Subcutaneous abdominal adipose tissue (tissue), 5 donors: Measurements from ENCODE around the gene OTOF.

ENCODE experiments used
- H3K27ac ChIP-seq: one replicate; pipeline ENCODE4 v1.7.0; 2013; ENCODE audit warnings: low read depth, mild to moderate bottlenecking, inconsistent platforms, low read length, moderate library complexity
- H3K27me3 ChIP-seq, 5 donors: one replicate each; pipeline ENCODE4 v1.7.0; 2013; ENCODE audit warnings: low read length in 5 of 5, inconsistent platforms in 1 of 5; ENCODE audit not compliant: control insufficient read depth in 5 of 5, insufficient read depth in 4 of 5
- H3K36me3 ChIP-seq, 5 donors: one replicate each; pipeline ENCODE4 v1.7.0; 2013; ENCODE audit warnings: low read length in 5 of 5; ENCODE audit not compliant: control insufficient read depth in 5 of 5, insufficient read depth in 5 of 5
- H3K4me1 ChIP-seq, 5 donors: one replicate each; pipeline ENCODE4 v1.7.0; 2013; ENCODE audit warnings: low read length in 5 of 5, mild to moderate bottlenecking in 3 of 5, moderate library complexity in 1 of 5; ENCODE audit not compliant: control insufficient read depth in 5 of 5, insufficient read depth in 5 of 5
- H3K4me3 ChIP-seq, 5 donors: one replicate each; pipeline ENCODE4 v1.7.0; 2013; ENCODE audit warnings: low read length in 5 of 5, low read depth in 1 of 5
- H3K9ac ChIP-seq, 5 donors: one replicate each; pipeline ENCODE4 v1.7.0; 2013; ENCODE audit warnings: low read length in 5 of 5, mild to moderate bottlenecking in 4 of 5, moderate library complexity in 3 of 5
- H3K9me3 ChIP-seq, 5 donors: one replicate each; pipeline ENCODE4 v1.7.0; 2013; ENCODE audit warnings: low read length in 5 of 5; ENCODE audit not compliant: control insufficient read depth in 5 of 5
- donor health status: healthy.
- donor health status: healthy.
- donor health status: healthy.
- donor health status: healthy.
- donor health status: healthy.

The OTOF gene

GRCh38 chr2:26491563-26492167 is 13.7 kb upstream of the OTOF start:
- H3K27ac ChIP-seq, result no peak overlapping the region
- H3K27me3 ChIP-seq, result no peaks in the 10 kb centered on the region
- peaks cover 0 to 9% (median 0%) of the 10 kb centered on the region in 5 donors for H3K4me1 ChIP-seq
- no peak overlapping the region for H3K4me3 ChIP-seq
- H3K9me3 ChIP-seq, result no peaks in the 10 kb centered on the region
- H3K9ac ChIP-seq, result no peak overlapping the region
- H3K36me3 ChIP-seq, result no peaks in the 10 kb centered on the region

GRCh38 chr2:26489213-26489850 is 11.4 kb upstream of the OTOF start:
- no peak overlapping the region for H3K9ac ChIP-seq
- no peaks in the 10 kb centered on the region for H3K36me3 ChIP-seq
- H3K4me3 ChIP-seq, result no peak overlapping the region
- H3K4me1 ChIP-seq, result peaks cover 0 to 11% (median 4%) of the 10 kb centered on the region in 5 donors
- H3K27me3 ChIP-seq, result no peaks in the 10 kb centered on the region
- no peaks in the 10 kb centered on the region for H3K9me3 ChIP-seq
- H3K27ac ChIP-seq, result no peak overlapping the region

GRCh38 chr2:26488463-26489212 is 10.7 kb upstream of the OTOF start:
- no peak overlapping the region for H3K9ac ChIP-seq

GRCh38 chr2:26487192-26487591 is 9.3 kb upstream of the OTOF start:
- peaks cover 1 to 21% (median 14%) of the 10 kb centered on the region in 5 donors for H3K4me1 ChIP-seq
- no peaks in the 10 kb centered on the region for H3K36me3 ChIP-seq
- H3K27ac ChIP-seq, result no peak overlapping the region
- no peak overlapping the region for H3K9ac ChIP-seq
- no peaks in the 10 kb centered on the region for H3K9me3 ChIP-seq
- H3K4me3 ChIP-seq, result no peak overlapping the region
- H3K27me3 ChIP-seq, result no peaks in the 10 kb centered on the region

More at GRCh38 chr2:26488463-26489212, 10.7 kb upstream of the OTOF start:
- Histone ChIP-seq H3K4me1 (peaks cover 0 to 18% (median 10%) of the 10 kb centered on the region in 5 donors), H3K4me3 (no peak overlapping the region), H3K9me3 (no peaks in the 10 kb centered on the region), H3K27me3 (no peaks in the 10 kb centered on the region), H3K27ac (no peak overlapping the region), H3K36me3 (no peaks in the 10 kb centered on the region)

- Histone ChIP-seq H3K4me1 (peaks cover 1 to 17% (median 14%) of the 10 kb centered on the region in 5 donors), H3K9me3 (no peaks in the 10 kb centered on the region), H3K27me3 (no peaks in the 10 kb centered on the region), H3K27ac (no peak overlapping the region), H3K36me3 (no peaks in the 10 kb centered on the region), H3K4me3 (no peak overlapping the region), H3K9ac (no peak overlapping the region)
Observed at GRCh38 chr2:26486789-26487188, 8.9 kb upstream of the OTOF start.

GRCh38 chr2:26485725-26486418 is 7.9 kb upstream of the OTOF start:
- Histone ChIP-seq H3K9me3 (no peaks in the 10 kb centered on the region), H3K27ac (no peak overlapping the region), H3K36me3 (no peaks in the 10 kb centered on the region), H3K9ac (no peak overlapping the region), H3K4me3 (no peak overlapping the region), H3K4me1 (peaks cover 1 to 15% (median 13%) of the 10 kb centered on the region in 5 donors), H3K27me3 (no peaks in the 10 kb centered on the region)

GRCh38 chr2:26485099-26485498 is 7.2 kb upstream of the OTOF start:
- Histone ChIP-seq H3K27me3 (no peaks in the 10 kb centered on the region), H3K4me1 (peaks cover 1 to 15% (median 13%) of the 10 kb centered on the region in 5 donors), H3K9ac (no peak overlapping the region), H3K9me3 (no peaks in the 10 kb centered on the region), H3K27ac (no peak overlapping the region), H3K36me3 (no peaks in the 10 kb centered on the region), H3K4me3 (no peak overlapping the region)

GRCh38 chr2:26484579-26484978 is 6.7 kb upstream of the OTOF start:
- Histone ChIP-seq H3K4me1 (peaks cover 1 to 15% (median 13%) of the 10 kb centered on the region in 5 donors), H3K27me3 (no peaks in the 10 kb centered on the region), H3K4me3 (no peak overlapping the region), H3K9me3 (no peaks in the 10 kb centered on the region), H3K27ac (no peak overlapping the region), H3K36me3 (no peaks in the 10 kb centered on the region), H3K9ac (no peak overlapping the region)

GRCh38 chr2:26483957-26484565 is 6.1 kb upstream of the OTOF start:
- Histone ChIP-seq H3K4me3 (no peak overlapping the region), H3K27ac (no peak overlapping the region), H3K9me3 (no peaks in the 10 kb centered on the region), H3K27me3 (no peaks in the 10 kb centered on the region), H3K9ac (no peak overlapping the region), H3K36me3 (no peaks in the 10 kb centered on the region), H3K4me1 (peaks cover 1 to 15% (median 13%) of the 10 kb centered on the region in 5 donors)
